ENCODE measurements around the gene COLEC11.

GRCh38 chr2:3558205-3559014 is 36.5 kb upstream of the COLEC11 start, which contains the start of gene RNASEH1:
- TF ChIP-seq CTCF (IDR thresholded peaks at IDR 0.05; ENCODE audit: borderline replicate concordance, extremely low read depth, low read length, poor library complexity, severe bottlenecking) (no peak), EZH2 (IDR thresholded peaks at IDR 0.05; ENCODE audit: borderline replicate concordance, low read depth, low read length, severe bottlenecking) (no peak)

All from DND-41 (cell line).